Upper lobe of left lung (tissue), 6 donors: ENCODE data around the gene ITFG1. TPM values are rescaled to one million over a fixed set of nuclear protein-coding genes. Genes with fewer than 3 reads are reported as not detected.

Experiments used
- ATAC-seq, 2 donors: fragments of 200-7000 bp; cut with Tn5 transposase; one replicate each; pipeline ENCODE4 v1.9.1; 2022; ENCODE audit warnings: mild to moderate bottlenecking in 2 of 2, moderate library complexity in 2 of 2; ENCODE audit not compliant: low FRiP score in 2 of 2
- DNase-seq, 2 donors: peaks; one replicate each; pipeline ENCODE4 v3.0.0-alpha.2; 2019 to 2020
- H3K27ac ChIP-seq, 4 donors: fragments of 200-600 bp; sonication (generic); one replicate each; pipeline ENCODE4 v1.5.1; 2016 to 2019
- H3K27me3 ChIP-seq, 4 donors: fragments of 200-600 bp; sonication (generic); one replicate each; pipeline ENCODE4 v1.5.1; 2017 to 2019
- H3K36me3 ChIP-seq, 4 donors: fragments of 200-600 bp; sonication (generic); one replicate each; pipeline ENCODE4 v1.5.1; 2016 to 2019
- H3K4me1 ChIP-seq, 4 donors: fragments of 200-600 bp; sonication (generic); one replicate each; pipeline ENCODE4 v1.5.1; 2018 to 2019
- H3K4me3 ChIP-seq, 4 donors: fragments of 200-600 bp; sonication (generic); one replicate each; pipeline ENCODE4 v1.5.1; 2017 to 2019; ENCODE audit warnings: mild to moderate bottlenecking in 2 of 4, moderate library complexity in 1 of 4
- H3K9me3 ChIP-seq, 4 donors: fragments of 200-600 bp; sonication (generic); one replicate each; pipeline ENCODE4 v1.5.1; 2018 to 2019
- CTCF ChIP-seq, 6 experiments: fragments of 450-650 bp in 4 of 6; fragments of 200-600 bp in 2 of 6; sonication (generic) in 2 of 6; IDR thresholded peaks; one replicate each; pipeline ENCODE4 v1.5.1; 2016 to 2019; ENCODE audit warnings: antibody characterized with exemption in 6 of 6
- EP300 ChIP-seq, 4 donors: sonication (generic); formaldehyde crosslinking; IDR thresholded peaks; one replicate each; pipeline ENCODE4 v1.5.1; 2017; ENCODE audit warnings: antibody characterized with exemption in 4 of 4, control low read depth in 2 of 4
- POLR2A ChIP-seq, 4 donors: fragments of 450-650 bp; IDR thresholded peaks; one replicate each; pipeline ENCODE4 v1.5.1; 2016 to 2017; ENCODE audit warnings: antibody characterized with exemption in 4 of 4, mild to moderate bottlenecking in 2 of 4
- POLR2AphosphoS5 ChIP-seq, 2 donors: sonication (generic); formaldehyde crosslinking; IDR thresholded peaks; one replicate each; pipeline ENCODE4 v1.5.1; 2017; ENCODE audit warnings: antibody characterized with exemption in 2 of 2
- WGBS, 2 donors: methylation state at CpG; one replicate each; pipeline ENCODE4 v1.1.5; 2017 to 2018; 5-methylcytosine and 5-hydroxymethylcytosine counted together
- total RNA-seq, 6 donors: library from RNA; depleted of rRNA in 4 of 6; stranded (reverse); fragments of >200 nt in 4 of 6; gene quantifications; one replicate each; pipeline versions ENCODE4 v1.1.0 to v1.2.1, GENCODE V29; 2016 to 2021
- donor health status: DM: no; HTN: no; CAD: no; lungs with moderate emphysema.
- donor health status: DM: no; HTN: yes; CAD: no; lungs with severe emphysema.

ITFG1 gene
- total RNA-seq, 6 donors from 2014 or later: 23.7 to 58.1 (median 43.6) TPM

- no peaks in the 10 kb centered on the region for H3K9me3 ChIP-seq
- H3K4me3 ChIP-seq: no peak overlapping the region
- no peak for TF ChIP-seq CTCF (IDR thresholded peaks at IDR 0.05)
- no peak for TF ChIP-seq POLR2A (IDR thresholded peaks at IDR 0.05)
- no peak for TF ChIP-seq EP300 (IDR thresholded peaks at IDR 0.05)
- no peak for TF ChIP-seq POLR2AphosphoS5 (IDR thresholded peaks at IDR 0.05)
- peaks cover 0 to 17% (median 5%) of the 10 kb centered on the region in 4 donors for H3K36me3 ChIP-seq
- ATAC-seq (no peak), DNase-seq (no peak)
- no peak overlapping the region for H3K27ac ChIP-seq
- H3K4me1 ChIP-seq: no peaks in the 10 kb centered on the region
- no peaks in the 10 kb centered on the region for H3K27me3 ChIP-seq
- WGBS, 2 donors: 91 to 98% methylated on average over 6 of the region's 6 CpGs
These were observed 206.1 kb downstream of the ITFG1 start for GRCh38 chr16:47254756-47255155.

GRCh38 chr16:47250983-47251382 is 209.9 kb downstream of the ITFG1 start:
- 77 to 100% methylated on average over 2 of the region's 2 CpGs for WGBS, 2 donors
- no peak overlapping the region for H3K4me3 ChIP-seq
- no peak for TF ChIP-seq POLR2A (IDR thresholded peaks at IDR 0.05)
- H3K27ac ChIP-seq: no peak overlapping the region
- no peaks in the 10 kb centered on the region for H3K4me1 ChIP-seq
- H3K9me3 ChIP-seq: no peaks in the 10 kb centered on the region
- no peak for ATAC-seq
- no peak for DNase-seq
- peaks cover 0 to 4% (median 1%) of the 10 kb centered on the region in 4 donors for H3K36me3 ChIP-seq
- H3K27me3 ChIP-seq: no peaks in the 10 kb centered on the region

GRCh38 chr16:47247690-47248089 is 213.2 kb downstream of the ITFG1 start:
- H3K36me3 ChIP-seq: peaks cover 0 to 4% (median 0%) of the 10 kb centered on the region in 4 donors
- no peak overlapping the region for H3K4me3 ChIP-seq
- no peaks in the 10 kb centered on the region for H3K9me3 ChIP-seq
- 81 to 88% methylated on average over 3 of the region's 3 CpGs for WGBS, 2 donors
- no peaks in the 10 kb centered on the region for H3K4me1 ChIP-seq
- no peak for TF ChIP-seq POLR2AphosphoS5 (IDR thresholded peaks at IDR 0.05)
- no peak for TF ChIP-seq EP300 (IDR thresholded peaks at IDR 0.05)
- TF ChIP-seq CTCF (IDR thresholded peaks at IDR 0.05): no peak
- no peak for TF ChIP-seq POLR2A (IDR thresholded peaks at IDR 0.05)
- DNase-seq (no peak), ATAC-seq (no peak)
- H3K27me3 ChIP-seq: no peaks in the 10 kb centered on the region
- no peak overlapping the region for H3K27ac ChIP-seq

GRCh38 chr16:47244206-47244605 is 216.7 kb downstream of the ITFG1 start:
- 83 to 86% methylated on average over 4 of the region's 4 CpGs for WGBS, 2 donors
- Histone ChIP-seq H3K9me3 (no peaks in the 10 kb centered on the region), H3K4me1 (no peaks in the 10 kb centered on the region), H3K27ac (no peak overlapping the region), H3K4me3 (no peak overlapping the region), H3K27me3 (no peaks in the 10 kb centered on the region), H3K36me3 (peaks cover 0 to 4% (median 0%) of the 10 kb centered on the region in 4 donors)
- TF ChIP-seq POLR2AphosphoS5 (IDR thresholded peaks at IDR 0.05): no peak
- no peak for DNase-seq
- ATAC-seq: no peak

GRCh38 chr16:47241061-47241460 is 219.8 kb downstream of the ITFG1 start:
- H3K27me3 ChIP-seq: no peaks in the 10 kb centered on the region
- no peak for DNase-seq
- no peaks in the 10 kb centered on the region for H3K9me3 ChIP-seq
- H3K4me1 ChIP-seq: no peaks in the 10 kb centered on the region
- TF ChIP-seq POLR2AphosphoS5 (IDR thresholded peaks at IDR 0.05) (no peak), EP300 (IDR thresholded peaks at IDR 0.05) (no peak), CTCF (IDR thresholded peaks at IDR 0.05) (no peak), POLR2A (IDR thresholded peaks at IDR 0.05) (no peak)
- no peak overlapping the region for H3K4me3 ChIP-seq
- peaks cover 0 to 6% (median 2%) of the 10 kb centered on the region in 4 donors for H3K36me3 ChIP-seq
- no peak for ATAC-seq
- no peak overlapping the region for H3K27ac ChIP-seq

GRCh38 chr16:47236716-47237115 is 224.1 kb downstream of the ITFG1 start:
- DNase-seq (no peak), ATAC-seq (no peak)
- no peaks in the 10 kb centered on the region for H3K4me1 ChIP-seq
- 84 to 91% methylated on average over 6 of the region's 6 CpGs for WGBS, 2 donors
- no peak overlapping the region for H3K27ac ChIP-seq
- TF ChIP-seq POLR2AphosphoS5 (IDR thresholded peaks at IDR 0.05) (no peak), EP300 (IDR thresholded peaks at IDR 0.05) (no peak), POLR2A (IDR thresholded peaks at IDR 0.05) (no peak), CTCF (IDR thresholded peaks at IDR 0.05) (no peak)
- H3K4me3 ChIP-seq: no peak overlapping the region
- H3K27me3 ChIP-seq: no peaks in the 10 kb centered on the region
- H3K36me3 ChIP-seq: peaks cover 0 to 6% (median 2%) of the 10 kb centered on the region in 4 donors
- H3K9me3 ChIP-seq: no peaks in the 10 kb centered on the region
